Measurements from ENCODE around the gene GPHA2. TPM values are rescaled to one million over a fixed set of nuclear protein-coding genes. Genes with fewer than 3 reads are reported as not detected.

GPHA2 gene
- total and polyA plus RNA-seq, 2 of the 13 experiments (the other 11 are each of a cell fraction or from before 2014, with no cell fraction given), result 13.0 to 19.1 TPM

- TF ChIP-seq HMG20A (CRISPR knock-in tag; IDR thresholded peaks at IDR 0.05; ENCODE audit: borderline replicate concordance) (no peak), ZNF251 (CRISPR knock-in tag; IDR thresholded peaks at IDR 0.05) (no peak), PAWR (CRISPR knock-in tag; IDR thresholded peaks at IDR 0.05; ENCODE audit: borderline replicate concordance) (no peak), SNRNP70 (IDR thresholded peaks at IDR 0.05; ENCODE audit: low read depth, low read length) (no peak), ZNF256 (CRISPR knock-in tag; conservative IDR thresholded peaks at IDR 0.05) (no peak), ZNF33A (CRISPR knock-in tag; IDR thresholded peaks at IDR 0.05; ENCODE audit: borderline replicate concordance) (no peak), RXRA (CRISPR knock-in tag; IDR thresholded peaks at IDR 0.05) (0 out of 2 replicates have a peak, but pooled peaks have one; percentile 42), TCF7L2 (IDR thresholded peaks at IDR 0.05; ENCODE audit: low read depth, low read length) (no peak), ZMYM2 (CRISPR knock-in tag; IDR thresholded peaks at IDR 0.05) (no peak), ZNF333 (CRISPR knock-in tag; IDR thresholded peaks at IDR 0.05; ENCODE audit: borderline replicate concordance) (0 out of 2 replicates have a peak, but pooled peaks have one; percentile 26), ZNF891 (CRISPR knock-in tag; IDR thresholded peaks at IDR 0.05) (no peak), ZNF124 (CRISPR knock-in tag; IDR thresholded peaks at IDR 0.05) (peak; percentile 65; the same call in 1 of the 2 replicates), POLR2AphosphoS5 (IDR thresholded peaks at IDR 0.05; ENCODE audit: low read depth, low read length) (no peak), ZNF274 (CRISPR knock-in tag; IDR thresholded peaks at IDR 0.05) (no peak), ZNF276 (CRISPR knock-in tag; IDR thresholded peaks at IDR 0.05; ENCODE audit: low read depth) (no peak), AGO2 (optimal IDR thresholded peaks at IDR 0.05; ENCODE audit: low read depth, low read length) (peak; percentile 83), KAT2B (IDR thresholded peaks at IDR 0.05; ENCODE audit: borderline replicate concordance, low read depth, low read length) (no peak), STAT6 (CRISPR knock-in tag; IDR thresholded peaks at IDR 0.05; ENCODE audit: borderline replicate concordance) (no peak), TCF12 (IDR thresholded peaks at IDR 0.05) (no peak), TCF12 (CRISPR knock-in tag; IDR thresholded peaks at IDR 0.05) (no peak), HNRNPL (IDR thresholded peaks at IDR 0.05; ENCODE audit: low read depth, low read length) (peak; percentile 91), ZNF770 (CRISPR knock-in tag; IDR thresholded peaks at IDR 0.05) (no peak), HOMEZ (CRISPR knock-in tag; IDR thresholded peaks at IDR 0.05; ENCODE audit: low read depth) (no peak), SMARCC2 (IDR thresholded peaks at IDR 0.05) (no peak)
These were observed 44.4 kb downstream of the GPHA2 start (continued) for GRCh38 chr11:64891215-64891848.

All from HepG2 (cell line).